ENCODE data around the gene RASGRF2. TPM values are rescaled to one million over a fixed set of nuclear protein-coding genes. Genes with fewer than 3 reads are reported as not detected.

Gene RASGRF2
- polyA plus RNA-seq, 4 donors: 1.8 to 17.5 (median 2.6) TPM

GRCh38 chr5:81165493-81166119 is 205.4 kb downstream of the RASGRF2 start:
- peak in 1 of 4 donors; percentile 26 for DNase-seq (ENCODE audit: low read depth in 4 of 4, low spot score in 3 of 4)

- DNase-seq (ENCODE audit: low read depth in 4 of 4, low spot score in 3 of 4): no peak
These were observed 206.3 kb downstream of the RASGRF2 start for GRCh38 chr5:81166430-81166829.

DNA sequence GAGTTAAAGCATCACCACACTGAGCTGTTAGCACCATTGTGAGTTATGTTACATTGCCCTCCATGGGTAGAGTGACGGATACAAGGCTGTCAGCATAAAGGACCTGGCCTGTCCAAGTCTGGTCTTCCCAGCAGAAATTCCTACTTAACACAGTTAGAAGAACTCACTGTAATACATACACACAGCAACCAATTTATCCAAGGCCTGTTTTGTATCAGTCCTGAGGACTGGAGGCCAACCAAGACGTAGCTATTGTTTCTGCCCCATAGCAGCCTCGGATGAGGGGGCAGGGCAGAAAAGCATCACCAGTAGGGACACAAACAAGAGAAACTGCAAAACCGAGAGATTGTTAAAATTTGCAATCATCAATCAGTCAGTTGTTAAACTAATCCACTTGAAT is 206.9 kb downstream of the RASGRF2 start:
- no peak for DNase-seq (ENCODE audit: low read depth in 4 of 4, low spot score in 3 of 4)

DNA sequence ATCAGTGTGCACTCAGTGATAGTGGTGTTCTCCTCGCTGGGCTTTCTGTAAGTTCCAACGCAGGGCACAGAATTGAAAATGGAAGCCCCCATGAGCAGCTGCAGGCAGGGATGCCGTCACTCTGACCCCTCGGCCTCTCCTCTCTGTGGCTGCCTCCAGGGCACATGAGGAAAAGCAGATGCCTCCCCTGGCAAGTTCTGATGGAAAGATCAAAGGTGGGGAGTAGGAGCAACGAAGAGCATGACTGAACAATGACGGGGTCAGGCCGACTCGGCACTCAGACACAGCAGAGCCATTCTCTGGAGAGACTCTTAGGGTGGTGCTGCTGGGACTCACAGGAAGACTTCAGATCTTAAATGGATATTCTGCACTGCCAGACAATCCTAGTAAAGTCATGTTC is 207.4 kb downstream of the RASGRF2 start:
- DNase-seq (ENCODE audit: low read depth in 4 of 4, low spot score in 3 of 4): no peak

DNA sequence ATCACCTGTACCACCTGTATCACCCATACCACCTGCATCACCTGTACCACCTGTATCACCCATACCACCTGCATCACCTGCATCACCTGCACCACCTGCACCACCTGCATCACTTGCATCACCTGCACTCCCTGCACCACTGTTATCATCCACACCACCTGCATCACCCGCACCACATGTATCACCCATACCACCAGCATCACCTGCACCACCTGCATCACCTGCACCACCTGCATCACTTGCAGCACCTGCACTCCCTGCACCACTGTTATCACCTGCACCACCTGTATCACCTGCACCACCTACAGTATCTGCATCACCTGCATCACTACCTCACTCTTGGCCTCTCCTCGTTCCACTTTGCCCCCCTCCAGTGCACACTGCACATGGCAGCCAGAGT is 209.8 kb downstream of the RASGRF2 start:
- no peak for DNase-seq (ENCODE audit: low read depth in 4 of 4, low spot score in 3 of 4)

DNA sequence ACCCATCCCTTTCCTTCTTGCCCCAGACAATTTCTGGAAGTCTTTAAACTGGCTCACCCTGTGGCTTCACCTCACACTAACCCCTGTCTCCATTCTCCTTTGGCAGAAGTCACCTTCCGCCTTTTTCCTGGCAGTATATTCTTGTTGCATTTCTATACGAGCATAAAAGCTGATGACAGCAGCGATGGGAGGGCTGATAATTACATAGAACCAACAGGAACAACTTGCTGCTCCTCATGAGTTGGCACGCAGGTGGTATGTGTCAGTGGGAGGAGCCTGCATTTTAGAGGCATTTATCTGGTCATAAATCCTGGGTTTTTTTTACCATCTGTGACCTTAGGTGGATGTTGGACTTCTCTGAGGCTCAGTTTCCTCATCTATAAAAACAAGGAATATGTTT is 211.6 kb downstream of the RASGRF2 start:
- no peak for DNase-seq (ENCODE audit: low read depth in 4 of 4, low spot score in 3 of 4)

GRCh38 chr5:81172710-81173109 is 212.5 kb downstream of the RASGRF2 start:
- DNase-seq (ENCODE audit: low read depth in 4 of 4, low spot score in 3 of 4): no peak

DNA sequence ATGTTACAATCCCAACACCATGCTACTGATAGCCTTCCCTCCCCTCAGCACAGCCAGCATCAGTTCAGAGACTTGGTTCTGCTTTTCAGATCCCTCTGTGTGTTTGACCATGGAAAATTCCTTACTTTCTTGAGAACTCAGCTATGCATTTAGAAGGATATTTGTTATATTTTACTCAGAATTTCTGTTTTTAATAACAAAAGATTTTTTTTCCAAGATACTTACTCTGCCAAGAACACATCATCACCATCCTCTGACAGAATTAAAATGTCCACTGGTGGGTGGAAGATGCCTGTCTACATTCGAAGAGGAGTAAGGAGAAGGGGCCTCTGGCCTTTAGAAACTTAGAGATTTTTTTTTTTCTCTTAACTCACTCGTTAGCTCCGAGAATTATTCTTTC is 216.9 kb downstream of the RASGRF2 start:
- DNase-seq (ENCODE audit: low read depth in 4 of 4, low spot score in 3 of 4): no peak

- no peak for DNase-seq (ENCODE audit: low read depth in 4 of 4, low spot score in 3 of 4)
These were observed 219.8 kb downstream of the RASGRF2 start for GRCh38 chr5:81179959-81180358.

- no peak for DNase-seq (ENCODE audit: low read depth in 4 of 4, low spot score in 3 of 4)
These were observed 220.8 kb downstream of the RASGRF2 start for GRCh38 chr5:81180780-81181460.

DNA sequence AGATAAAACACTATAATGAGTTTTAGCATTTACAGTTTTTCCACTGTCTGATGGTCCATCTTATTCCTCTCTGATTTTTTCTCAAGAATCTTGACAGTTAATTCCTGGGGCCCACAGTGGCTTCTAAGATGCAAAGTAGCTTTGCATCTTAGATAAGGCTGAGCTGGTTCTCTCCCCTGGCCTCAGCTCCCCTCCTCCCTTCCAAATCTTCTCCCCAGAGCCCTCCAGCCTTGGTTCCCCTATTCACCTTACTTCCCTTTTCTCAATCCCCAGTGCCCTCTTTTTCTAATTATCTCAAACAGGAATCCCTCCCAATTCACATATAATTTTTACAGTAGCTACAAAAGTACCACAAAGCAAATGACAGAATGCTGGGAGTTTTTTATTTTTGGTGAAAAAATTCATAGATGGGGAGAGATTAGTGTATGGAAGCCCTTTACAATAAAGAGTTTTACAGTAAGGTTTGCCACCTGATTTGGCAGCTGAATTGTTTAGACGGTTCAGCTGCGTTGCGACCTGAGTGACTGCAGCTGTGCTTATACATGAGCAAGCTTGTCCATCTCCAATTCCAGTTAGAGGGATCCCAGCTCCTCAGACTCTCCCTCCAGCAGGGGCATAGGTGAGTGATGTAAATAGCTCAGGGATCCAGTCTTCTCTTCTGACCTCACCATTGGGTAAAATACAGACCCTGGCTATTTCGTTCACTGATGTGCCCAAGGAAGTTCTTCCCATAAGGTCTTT is 221.6 kb downstream of the RASGRF2 start:
- no peak for DNase-seq (ENCODE audit: low read depth in 4 of 4, low spot score in 3 of 4)

DNA sequence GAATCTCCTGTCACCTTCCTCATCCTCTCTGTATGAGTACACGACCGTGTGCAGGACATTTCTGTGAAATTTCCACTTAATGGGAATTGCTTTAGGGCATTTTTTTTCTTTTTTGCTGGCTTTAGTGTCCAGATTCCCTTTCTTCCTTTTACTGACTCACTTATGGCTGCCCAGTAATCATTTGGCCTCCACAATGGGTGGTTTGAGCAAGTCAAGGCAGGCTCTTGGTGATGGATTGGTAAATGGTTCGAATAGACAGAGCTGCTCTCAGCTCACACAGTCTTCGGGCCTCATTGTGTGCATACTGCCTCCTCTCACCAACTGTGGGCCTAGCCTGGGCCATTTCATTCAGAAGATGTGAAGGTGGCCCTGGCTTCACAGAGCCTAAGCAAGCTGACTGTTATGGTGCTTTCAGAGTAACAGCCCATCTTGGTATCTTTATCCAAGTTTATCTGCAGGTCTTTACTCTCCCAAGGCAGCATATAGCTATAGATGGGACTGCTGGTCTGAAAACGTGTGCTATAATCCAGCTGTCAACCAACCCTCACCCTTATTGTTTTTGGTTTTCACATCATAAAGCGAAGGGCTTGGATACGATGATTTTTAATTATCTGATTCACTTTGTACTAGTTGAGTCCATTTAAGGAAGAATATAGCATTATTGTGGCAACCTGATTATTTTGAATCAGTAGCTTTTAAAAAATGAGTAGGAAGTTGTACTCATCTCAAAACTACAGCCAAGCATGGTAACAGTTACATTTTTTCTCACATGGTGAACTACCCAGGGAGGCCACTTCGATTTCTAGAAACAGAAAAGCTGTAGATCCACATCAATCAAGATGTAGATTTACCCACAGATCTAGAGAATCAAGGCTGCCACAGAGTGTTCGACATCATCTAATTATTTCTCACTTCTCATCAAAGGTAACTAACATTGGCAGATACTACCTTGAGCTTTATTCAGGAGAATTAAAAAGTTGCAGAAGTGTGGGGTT is 222.5 kb downstream of the RASGRF2 start:
- no peak for DNase-seq (ENCODE audit: low read depth in 4 of 4, low spot score in 3 of 4)

DNA sequence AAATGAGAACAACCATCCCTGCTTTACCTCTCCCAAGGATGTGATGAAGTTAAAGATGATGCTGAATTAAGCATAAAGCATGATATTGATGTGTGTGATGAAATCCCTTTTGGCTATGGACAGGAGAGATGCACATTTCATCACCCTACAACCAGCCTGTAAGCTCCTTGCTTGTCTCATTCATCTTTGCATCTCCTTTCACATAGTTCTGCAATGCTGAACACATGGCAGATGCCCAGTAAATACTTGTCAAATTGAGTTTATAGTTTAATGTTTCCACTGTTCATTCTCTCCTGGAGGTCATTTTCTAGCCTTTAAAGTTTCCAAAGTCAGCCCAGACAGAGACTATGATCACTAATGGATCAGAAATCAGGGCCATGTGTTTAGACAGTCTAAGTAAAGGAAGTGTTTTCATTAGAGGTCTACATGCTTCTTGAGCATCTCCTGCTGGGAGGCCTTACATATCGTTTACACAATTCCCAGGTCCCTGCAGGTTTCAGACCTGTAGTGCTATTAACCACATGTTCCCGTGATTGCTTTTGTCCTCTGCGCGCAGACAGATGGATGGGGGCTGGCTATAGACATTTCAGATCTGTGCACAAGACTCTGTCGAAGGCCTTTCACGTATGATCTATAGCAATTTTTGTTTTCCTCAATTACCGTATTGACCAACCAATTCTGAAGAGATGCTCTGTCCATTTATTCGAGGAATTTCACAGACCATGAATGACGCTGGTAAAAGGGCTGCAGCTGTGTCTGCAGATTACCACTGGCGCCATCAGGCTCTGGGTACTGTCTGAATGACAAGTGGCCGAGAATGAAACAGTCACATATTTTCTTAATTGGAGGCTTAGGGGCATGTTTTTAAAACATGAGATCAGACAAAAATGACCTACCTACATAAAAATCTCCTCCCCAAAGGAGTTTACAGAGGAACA is 223.9 kb downstream of the RASGRF2 start:
- no peak for DNase-seq (ENCODE audit: low read depth in 4 of 4, low spot score in 3 of 4)

DNA sequence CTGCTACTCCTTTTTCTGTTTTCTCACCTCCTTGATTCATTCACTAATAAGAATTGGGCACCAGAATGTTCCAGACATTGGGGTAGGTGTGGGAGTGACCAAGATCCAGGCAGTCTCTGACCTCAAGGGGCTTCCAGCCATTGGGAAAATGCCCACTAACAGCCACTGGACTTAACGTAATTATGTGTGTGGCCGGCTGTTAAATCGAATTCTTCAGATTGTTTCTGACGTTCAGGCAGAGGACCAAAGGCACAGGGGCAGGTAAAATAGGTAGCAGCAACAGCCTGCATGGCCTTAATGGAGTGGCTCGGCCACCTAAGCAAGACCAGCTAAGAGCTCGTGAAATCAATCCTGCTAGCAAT is 224.6 kb downstream of the RASGRF2 start:
- no peak for DNase-seq (ENCODE audit: low read depth in 4 of 4, low spot score in 3 of 4)

- DNase-seq (ENCODE audit: low read depth in 4 of 4, low spot score in 3 of 4): no peak
These were observed 227.7 kb downstream of the RASGRF2 start for GRCh38 chr5:81187885-81188284.

- no peak for DNase-seq (ENCODE audit: low read depth in 4 of 4, low spot score in 3 of 4)
These were observed 228.8 kb downstream of the RASGRF2 start for GRCh38 chr5:81188962-81189361.

- DNase-seq (ENCODE audit: low read depth in 4 of 4, low spot score in 3 of 4): no peak
These were observed 229.8 kb downstream of the RASGRF2 start for GRCh38 chr5:81189875-81190498.

GRCh38 chr5:81191726-81192372 is 231.7 kb downstream of the RASGRF2 start:
- DNase-seq (ENCODE audit: low read depth in 4 of 4, low spot score in 3 of 4): no peak

GRCh38 chr5:81192373-81192750 is 232.2 kb downstream of the RASGRF2 start:
- no peak for DNase-seq (ENCODE audit: low read depth in 4 of 4, low spot score in 3 of 4)

Measured in left renal pelvis (tissue), 4 donors.